Measurements from ENCODE around the gene RPL35A. TPM values are rescaled to one million over a fixed set of nuclear protein-coding genes. Genes with fewer than 3 reads are reported as not detected.

Gene RPL35A
- total RNA-seq, result 100 to 1,000 TPM; 527 to 724 (median 570) TPM

DNA sequence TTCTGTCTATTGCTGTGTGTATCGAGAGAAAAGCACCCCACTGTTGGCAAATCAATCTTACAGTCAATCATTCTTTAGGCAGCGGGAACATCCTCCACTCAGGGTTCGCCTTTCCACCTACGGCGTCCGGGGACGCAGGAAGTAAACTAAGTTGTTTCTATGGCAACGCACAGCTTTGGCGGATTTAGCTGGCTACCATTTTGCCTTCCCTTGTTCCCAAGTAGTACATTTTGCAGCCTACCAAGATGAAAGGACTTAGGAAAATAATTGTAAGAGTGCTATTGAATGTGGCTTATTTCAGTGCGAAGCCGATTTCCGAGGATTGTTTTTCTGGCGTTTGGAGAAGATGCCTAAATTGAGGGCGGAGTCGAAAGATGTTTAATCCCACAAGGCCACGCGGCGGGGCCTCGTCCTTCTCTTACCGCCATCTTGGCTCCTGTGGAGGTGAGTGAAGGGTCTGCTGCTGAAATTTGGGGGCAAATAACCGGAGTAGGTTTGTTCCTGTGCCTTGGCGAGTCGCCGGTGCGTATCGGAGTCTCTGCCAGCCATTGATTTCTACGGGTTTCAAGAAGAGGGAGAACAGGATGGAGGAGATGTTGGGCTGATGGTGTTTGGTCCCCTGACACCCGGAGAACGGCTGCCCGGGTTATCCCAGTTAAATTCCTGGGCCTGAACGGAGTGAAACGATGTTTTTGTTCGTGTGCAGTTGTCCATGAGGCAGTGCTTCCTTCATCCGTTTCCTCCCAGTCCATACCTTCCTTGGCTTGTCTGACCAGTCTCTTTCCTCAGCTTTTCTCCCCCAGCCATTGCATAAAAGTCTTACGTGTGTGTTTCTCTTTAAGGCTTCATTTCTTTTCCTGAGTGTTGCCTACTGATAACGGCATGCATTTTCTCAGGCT, at the start of gene RPL35A:
Gene RPL35A, plus strand, starts transcription at position 413 of the 899 bp plus-strand sequence. CDS start 778 bp downstream, outside the sequence.
- Histone ChIP-seq H3K4me3 (peak within 1 kb of the TSS; percentile 62 to 76 (median 68)), H3K27ac (replicated peaks in 1 of 4) (peak within 1 kb of the TSS; percentile 82 to 89 (median 87)), H3K4me1 (peaks cover 41 to 49% (median 44%) of the 10 kb centered on the region in 4 donors), H3K27me3 (no peaks in the 10 kb centered on the region), H3K36me3 (peaks cover 28 to 41% (median 39%) of the 10 kb centered on the region in 4 donors), H3K9me3 (no peaks in the 10 kb centered on the region)
- WGBS, result 1% methylated on average over 30 of the region's 36 CpGs
- intact Hi-C loops (cut with DNase I), result no loop called here
- TF ChIP-seq EP300 (IDR thresholded peaks at IDR 0.05), result no peak
- TF ChIP-seq POLR2A (IDR thresholded peaks at IDR 0.05; ENCODE audit: low read depth), result peak; percentile 81
- TF ChIP-seq POLR2AphosphoS5 (IDR thresholded peaks at IDR 0.05), result peak; percentile 96
- TF ChIP-seq CTCF (IDR thresholded peaks at IDR 0.05), result peak in 1 of 3 experiments; percentile 21
- peak; percentile 98 for DNase-seq (ENCODE audit: extremely low spot score)

DNA sequence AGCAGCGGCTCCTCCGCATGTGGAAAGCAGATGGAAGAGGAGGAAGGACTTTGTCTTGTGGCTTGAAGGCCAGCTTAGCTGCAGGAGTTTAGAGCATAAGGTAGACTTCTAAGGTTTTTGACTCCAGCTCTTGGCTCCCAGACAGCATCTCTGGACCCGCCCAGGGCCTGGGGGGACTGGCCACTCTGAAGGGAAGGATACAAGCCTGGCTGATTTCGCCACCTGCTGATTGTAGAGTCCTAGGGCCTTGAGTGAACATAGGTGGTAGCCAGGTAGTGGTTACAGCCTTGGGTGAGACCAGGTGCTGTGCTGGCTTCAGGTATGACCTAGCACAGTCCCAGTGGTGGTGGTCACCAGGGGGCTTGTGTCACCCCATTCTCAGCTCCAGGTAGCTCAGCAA, 48.4 kb upstream of the RPL35A start:
- intact Hi-C loops (cut with DNase I), result no loop called here
- TF ChIP-seq EP300 (IDR thresholded peaks at IDR 0.05), result no peak
- no peak for TF ChIP-seq POLR2AphosphoS5 (IDR thresholded peaks at IDR 0.05)
- no peak for TF ChIP-seq CTCF (IDR thresholded peaks at IDR 0.05)
- no peak for TF ChIP-seq POLR2A (IDR thresholded peaks at IDR 0.05; ENCODE audit: low read depth)
- Histone ChIP-seq H3K9me3 (no peaks in the 10 kb centered on the region), H3K4me1 (peaks cover 0 to 13% (median 11%) of the 10 kb centered on the region in 4 donors), H3K4me3 (no peak overlapping the region), H3K27me3 (no peaks in the 10 kb centered on the region), H3K36me3 (no peaks in the 10 kb centered on the region), H3K27ac (replicated peaks in 1 of 4) (no peak overlapping the region)
- peak; percentile 45 for DNase-seq (ENCODE audit: extremely low spot score)
- WGBS, result 92% methylated on average over 4 of the region's 4 CpGs

DNA sequence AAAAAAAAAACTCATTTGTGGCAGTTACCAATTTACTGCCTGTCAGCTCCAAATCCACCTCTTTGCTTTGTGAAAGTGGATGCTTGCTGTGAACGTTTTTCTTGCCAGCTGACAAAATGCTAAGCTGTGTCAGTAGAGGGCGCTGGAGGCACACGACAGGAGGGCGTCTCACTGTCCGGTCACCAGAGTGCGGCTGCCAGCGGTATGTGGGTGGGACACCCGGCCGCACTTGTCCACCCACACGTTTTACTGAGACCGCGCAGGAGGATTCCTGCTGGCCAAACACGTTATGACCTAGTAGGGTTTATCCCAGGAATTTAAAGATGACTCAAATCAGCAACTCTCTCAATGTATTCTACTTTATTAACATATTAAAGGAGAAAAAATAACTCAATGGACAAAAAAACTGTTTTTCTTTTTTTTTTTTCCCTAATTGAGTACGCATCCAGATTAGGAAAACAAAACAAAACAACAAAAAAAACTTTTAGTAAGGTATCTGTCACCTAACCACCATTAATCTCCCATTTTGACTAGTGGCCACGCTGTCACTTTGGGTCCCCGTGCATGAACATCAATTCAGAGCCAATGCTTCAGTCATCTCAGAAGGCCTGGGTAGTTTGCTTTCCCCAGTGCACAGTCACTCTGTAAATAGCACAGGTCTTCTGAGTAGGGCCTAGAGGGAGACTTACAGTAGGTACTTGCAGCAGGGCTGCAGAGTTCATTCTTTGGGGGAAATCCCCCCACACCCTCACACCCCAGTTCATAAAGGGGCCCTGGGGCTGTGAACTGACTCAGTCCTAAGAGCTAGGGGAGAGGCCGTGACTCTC, 43.8 kb upstream of the RPL35A start:
- TF ChIP-seq POLR2A (IDR thresholded peaks at IDR 0.05; ENCODE audit: low read depth), result no peak
- peak; percentile 49 to 65 for TF ChIP-seq POLR2AphosphoS5 (IDR thresholded peaks at IDR 0.05)
- TF ChIP-seq EP300 (IDR thresholded peaks at IDR 0.05), result no peak
- TF ChIP-seq CTCF (IDR thresholded peaks at IDR 0.05), result peak; percentile 90 to 96 (median 92)
- DNase-seq (ENCODE audit: extremely low spot score), result peak; percentile 97
- Histone ChIP-seq H3K4me3 (no peak overlapping the region), H3K27ac (replicated peaks in 1 of 4) (peak overlapping the region in 3 of 4 donors; percentile 21 to 52 (median 43)), H3K4me1 (peaks cover 0 to 13% (median 11%) of the 10 kb centered on the region in 4 donors), H3K36me3 (peaks cover 0 to 3% (median 0%) of the 10 kb centered on the region in 4 donors), H3K27me3 (no peaks in the 10 kb centered on the region), H3K9me3 (no peaks in the 10 kb centered on the region)
- WGBS, result 18% methylated on average over 17 of the region's 17 CpGs
- intact Hi-C loops (cut with DNase I), result loop anchor here (1.0 kb wide), 1 partner anchor 37 kb away; no protein-coding TSS in a partner anchor

- Histone ChIP-seq H3K27ac (replicated peaks in 1 of 4) (peak overlapping the region in 3 of 4 donors; percentile 21 to 52 (median 43)), H3K27me3 (no peaks in the 10 kb centered on the region), H3K4me3 (no peak overlapping the region), H3K9me3 (no peaks in the 10 kb centered on the region), H3K36me3 (peaks cover 0 to 3% (median 0%) of the 10 kb centered on the region in 4 donors), H3K4me1 (peaks cover 0 to 13% (median 11%) of the 10 kb centered on the region in 4 donors)
- 74% methylated on average over 3 of the region's 3 CpGs for WGBS
- TF ChIP-seq POLR2AphosphoS5 (IDR thresholded peaks at IDR 0.05) (no peak), EP300 (IDR thresholded peaks at IDR 0.05) (no peak), CTCF (IDR thresholded peaks at IDR 0.05) (no peak), POLR2A (IDR thresholded peaks at IDR 0.05; ENCODE audit: low read depth) (no peak)
- intact Hi-C loops (cut with DNase I), result loop anchor here (1.0 kb wide), 1 partner anchor 36 kb away; no protein-coding TSS in a partner anchor
- no peak for DNase-seq (ENCODE audit: extremely low spot score)
These were observed 43.2 kb upstream of the RPL35A start for GRCh38 chr3:197906850-197907187.
